Glutamatergic neuron (in vitro differentiated cells): Measurements from ENCODE around the gene CARD6. TPM values are rescaled to one million over a fixed set of nuclear protein-coding genes. Genes with fewer than 3 reads are reported as not detected.
"Not testable (repeated sequence)": the region's sequence is repeated elsewhere in the genome, so short reads cannot be mapped to it uniquely, and the experiment has no call there.

Source experiments
- DNase-seq: peaks from one replicate; pipeline ENCODE4 v3.0.0; 2022
- H3K27ac Mint-ChIP-seq: one replicate; pipeline ENCODE4 v1.8.0; 2020; ENCODE audit warnings: mild to moderate bottlenecking, mixed read lengths, inconsistent platforms; ENCODE audit not compliant: unreplicated experiment
- H3K27me3 Mint-ChIP-seq: one replicate; pipeline ENCODE4 v1.8.0; 2020; ENCODE audit warnings: mild to moderate bottlenecking, moderate library complexity, mixed read lengths, inconsistent platforms; ENCODE audit not compliant: unreplicated experiment
- H3K36me3 Mint-ChIP-seq: one replicate; pipeline ENCODE4 v1.8.0; 2020; ENCODE audit warnings: mild to moderate bottlenecking, mixed read lengths, inconsistent platforms; ENCODE audit not compliant: unreplicated experiment
- H3K4me1 Mint-ChIP-seq: one replicate; pipeline ENCODE4 v1.8.0; 2020; ENCODE audit warnings: mild to moderate bottlenecking, low read depth, mixed read lengths, inconsistent platforms; ENCODE audit not compliant: unreplicated experiment
- H3K4me3 Mint-ChIP-seq: one replicate; pipeline ENCODE4 v1.8.0; 2020; ENCODE audit warnings: mild to moderate bottlenecking, mixed read lengths, inconsistent platforms; ENCODE audit not compliant: unreplicated experiment
- H3K9me3 Mint-ChIP-seq: one replicate; pipeline ENCODE4 v1.8.0; 2020; ENCODE audit warnings: mild to moderate bottlenecking, moderate library complexity, mixed read lengths, inconsistent platforms; ENCODE audit not compliant: unreplicated experiment
- CTCF ChIP-seq: fragments of 200-600 bp; sonication (generic); IDR thresholded peaks from one replicate; pipeline ENCODE4 v1.5.0; 2021; ENCODE audit not compliant: partially characterized antibody, unreplicated experiment
- total RNA-seq: library from RNA; stranded (reverse); fragmentation: NEBNext Ultra II Directional; extraction: Animal tissue kit (Norgen Biotek cat#: 25700); gene quantifications from one replicate; pipeline ENCODE4 v1.2.1, GENCODE V29; 2021; ENCODE audit not compliant: unreplicated experiment

CARD6 gene
- total RNA-seq, 1 donor from 2014 or later = not detected

- Mint-ChIP-seq H3K36me3 (no peaks in the 10 kb centered on the region), H3K4me3 (no peak overlapping the region), H3K27ac (no peak overlapping the region), H3K9me3 (no peaks in the 10 kb centered on the region), H3K4me1 (no peaks in the 10 kb centered on the region), H3K27me3 (no peaks in the 10 kb centered on the region)
- DNase-seq = no peak
- no peak for TF ChIP-seq CTCF
These were observed 5.2 kb downstream of the CARD6 start for GRCh38 chr5:40846371-40846770.

- no peaks in the 10 kb centered on the region for H3K4me1 Mint-ChIP-seq
- TF ChIP-seq CTCF = no peak
- DNase-seq = no peak
- H3K4me3 Mint-ChIP-seq = no peak overlapping the region
- no peaks in the 10 kb centered on the region for H3K9me3 Mint-ChIP-seq
- no peaks in the 10 kb centered on the region for H3K36me3 Mint-ChIP-seq
- no peaks in the 10 kb centered on the region for H3K27me3 Mint-ChIP-seq
- no peak overlapping the region for H3K27ac Mint-ChIP-seq
These were observed 6.4 kb downstream of the CARD6 start for GRCh38 chr5:40847525-40847924.

GRCh38 chr5:40853632-40854192 lies 12.5 kb downstream of the CARD6 start:
- no peak for DNase-seq
- Mint-ChIP-seq H3K4me1 (no peaks in the 10 kb centered on the region), H3K4me3 (no peak overlapping the region), H3K27me3 (peaks cover 1% of the 10 kb centered on the region), H3K9me3 (no peaks in the 10 kb centered on the region), H3K36me3 (no peaks in the 10 kb centered on the region), H3K27ac (no peak overlapping the region)
- TF ChIP-seq CTCF = no peak

GRCh38 chr5:40860711-40861110 lies 19.5 kb downstream of the CARD6 start:
- H3K9me3 Mint-ChIP-seq = no peaks in the 10 kb centered on the region
- H3K4me1 Mint-ChIP-seq = no peaks in the 10 kb centered on the region

GRCh38 chr5:40865004-40865403 lies 23.8 kb downstream of the CARD6 start:
- H3K36me3 Mint-ChIP-seq, H3K4me3 Mint-ChIP-seq, H3K27me3 Mint-ChIP-seq, DNase-seq, H3K9me3 Mint-ChIP-seq, H3K27ac Mint-ChIP-seq, H3K4me1 Mint-ChIP-seq: not testable (repeated sequence)

More at GRCh38 chr5:40860711-40861110, 19.5 kb downstream of the CARD6 start:
- peaks cover 4% of the 10 kb centered on the region for H3K27me3 Mint-ChIP-seq
- TF ChIP-seq CTCF = no peak
- no peaks in the 10 kb centered on the region for H3K36me3 Mint-ChIP-seq
- no peak overlapping the region for H3K4me3 Mint-ChIP-seq
- DNase-seq = no peak
- no peak overlapping the region for H3K27ac Mint-ChIP-seq
